IMR-90 (cell line): ENCODE data around the gene WDR90. TPM values are rescaled to one million over a fixed set of nuclear protein-coding genes. Genes with fewer than 3 reads are reported as not detected.

Experiments used
- ATAC-seq: fragments of 200-7000 bp; cut with Tn5 transposase; 2 replicates; pipeline ENCODE4 v1.9.1; 2020; ENCODE audit warnings: low read depth, mild to moderate bottlenecking, moderate library complexity
- BruUV-seq: library from RNA; stranded (reverse); fragments of 400-500 nt; replicated peaks from 2 replicates; lab custom pipeline; 2021; lab: Mats Ljungman, UMichigan
- CTCF ChIA-PET: fragments of 300-600 bp; formaldehyde crosslinking; extraction: SDS; loops from one replicate; lab custom pipeline; 2021; ENCODE audit warnings: antibody characterized with exemption; lab: Yijun Ruan, JAX
- POLR2A ChIA-PET: fragments of 300-600 bp; sonication (Branson Sonifier 250); formaldehyde crosslinking; loops from one replicate; lab custom pipeline; 2022; ENCODE audit warnings: antibody characterized with exemption; ENCODE audit not compliant: unreplicated experiment; lab: Charles Lee
- DNase-seq: peaks from one replicate; pipeline ENCODE4 v3.0.0; 2013
- H2AFZ ChIP-seq: replicated peaks from 2 replicates; pipeline ENCODE3; 2013; ENCODE audit warnings: low read length, mild to moderate bottlenecking; ENCODE audit not compliant: poor library complexity
- H2AK5ac ChIP-seq: 2 replicates; pipeline ENCODE4 v1.6.1; 2013; ENCODE audit warnings: low read depth, low read length, inconsistent platforms
- H2AK9ac ChIP-seq: replicated peaks from 2 replicates; pipeline ENCODE3; 2013; ENCODE audit warnings: mild to moderate bottlenecking, low read depth, low read length, moderate library complexity; ENCODE audit not compliant: poor library complexity
- H2BK120ac ChIP-seq: 2 replicates; pipeline ENCODE4 v1.6.1; 2013; ENCODE audit warnings: low read depth, low read length, inconsistent platforms
- H2BK15ac ChIP-seq: 3 replicates; pipeline ENCODE4 v1.6.1; 2013; ENCODE audit warnings: low read depth, low read length, inconsistent platforms
- H2BK20ac ChIP-seq: 2 replicates; pipeline ENCODE4 v1.6.1; 2013; ENCODE audit warnings: low read depth, mild to moderate bottlenecking, inconsistent platforms, low read length, moderate library complexity
- H2BK5ac ChIP-seq: 2 replicates; pipeline ENCODE4 v1.6.1; 2013; ENCODE audit warnings: mild to moderate bottlenecking, low read depth, low read length, inconsistent platforms; ENCODE audit not compliant: poor library complexity, severe bottlenecking
- H3K14ac ChIP-seq: replicated peaks from 2 replicates; pipeline ENCODE4 v1.6.1; 2013; ENCODE audit warnings: low read depth, low read length, inconsistent platforms
- H3K18ac ChIP-seq: 2 replicates; pipeline ENCODE4 v1.6.1; 2013; ENCODE audit warnings: low read depth, low read length, control low read depth
- H3K23ac ChIP-seq: 2 replicates; pipeline ENCODE4 v1.6.1; 2013; ENCODE audit warnings: low read depth, low read length, inconsistent platforms
- H3K27ac ChIP-seq: 2 replicates; pipeline ENCODE4 v1.5.1; 2013; ENCODE audit warnings: mild to moderate bottlenecking, control low read depth, low read length; ENCODE audit not compliant: insufficient read depth
- H3K27me3 ChIP-seq: 2 replicates; pipeline ENCODE4 v1.6.1; 2013; ENCODE audit warnings: low read length; ENCODE audit not compliant: control insufficient read depth, insufficient read depth
- H3K36me3 ChIP-seq: 2 replicates; pipeline ENCODE4 v1.6.1; 2013; ENCODE audit warnings: low read length, mixed read lengths; ENCODE audit not compliant: control insufficient read depth, insufficient read depth
- H3K4ac ChIP-seq: 2 replicates; pipeline ENCODE4 v1.6.1; 2013; ENCODE audit warnings: low read depth, low read length, inconsistent platforms
- H3K4me1 ChIP-seq: 2 replicates; pipeline ENCODE4 v1.6.1; 2013; ENCODE audit warnings: low read length, mixed read lengths; ENCODE audit not compliant: control insufficient read depth, insufficient read depth
- H3K4me2 ChIP-seq: 2 replicates; pipeline ENCODE4 v1.6.1; 2013; ENCODE audit warnings: low read depth, mild to moderate bottlenecking, control low read depth, low read length, moderate library complexity
- H3K4me3 ChIP-seq: 2 replicates; pipeline ENCODE4 v1.5.1; 2013; ENCODE audit warnings: low read depth, mild to moderate bottlenecking, control low read depth, low read length, moderate library complexity; ENCODE audit not compliant: insufficient read depth
- H3K56ac ChIP-seq: 2 replicates; pipeline ENCODE4 v1.6.1; 2013; ENCODE audit warnings: low read length, inconsistent platforms; ENCODE audit not compliant: insufficient read depth; ENCODE audit errors: extremely low read depth
- H3K79me1 ChIP-seq, 2 experiments: 2 replicates each; pipeline ENCODE4 v1.6.1; 2013; ENCODE audit warnings: low read length in 2 of 2, inconsistent platforms in 1 of 2, low read depth in 1 of 2
- H3K9ac ChIP-seq: 2 replicates; pipeline ENCODE4 v1.6.1; 2013; ENCODE audit warnings: low read depth, low read length, control low read depth
- H3K9me1 ChIP-seq: 2 replicates; pipeline ENCODE4 v1.6.1; 2013; ENCODE audit warnings: low read length, inconsistent platforms; ENCODE audit not compliant: insufficient read depth
- H3K9me3 ChIP-seq: 2 replicates; pipeline ENCODE4 v1.6.1; 2013; ENCODE audit warnings: low read length; ENCODE audit not compliant: control insufficient read depth, insufficient read depth
- H4K20me1 ChIP-seq: 2 replicates; pipeline ENCODE4 v1.6.1; 2013; ENCODE audit warnings: low read length, inconsistent platforms; ENCODE audit not compliant: insufficient read depth
- H4K5ac ChIP-seq: 2 replicates; pipeline ENCODE4 v1.6.1; 2013; ENCODE audit warnings: mild to moderate bottlenecking, low read depth, low read length, control low read depth
- H4K8ac ChIP-seq, 2 experiments: 2 replicates each; pipeline ENCODE4 v1.6.1; 2013; ENCODE audit warnings: low read depth in 2 of 2, low read length in 2 of 2, control low read depth in 1 of 2, inconsistent platforms in 1 of 2
- H4K91ac ChIP-seq: 2 replicates; pipeline ENCODE4 v1.6.1; 2013; ENCODE audit warnings: low read depth, low read length, inconsistent platforms; ENCODE audit not compliant: insufficient read depth
- CTCF ChIP-seq: conservative IDR thresholded peaks from 2 replicates; pipeline ENCODE4 v1.5.1; 2012; ENCODE audit warnings: mild to moderate bottlenecking, low read depth, low read length, improper control_type of control experiment
- FOS ChIP-seq: fragments of 150-350 bp; IDR thresholded peaks from 2 replicates; pipeline ENCODE4 v1.6.1; 2016; ENCODE audit warnings: low read depth, low read length
- NFE2L2 ChIP-seq: fragments of 150-350 bp; IDR thresholded peaks from 2 replicates; pipeline ENCODE4 v1.6.1; 2016; ENCODE audit warnings: low read depth, mild to moderate bottlenecking, low read length
- RAD21 ChIP-seq: IDR thresholded peaks from 2 replicates; pipeline ENCODE4 v1.6.1; 2012; ENCODE audit warnings: low read length, improper control_type of control experiment
- WGBS, 2 experiments: methylation state at CpG; one replicate each; pipeline versions ENCODE4 v1.1.5 to v1.1.7; 2013; ENCODE audit warnings: missing lambda C conversion rate in 2 of 2; ENCODE audit not compliant: insufficient read length in 1 of 2; ENCODE audit errors: extremely low coverage in 2 of 2; 5-methylcytosine and 5-hydroxymethylcytosine counted together
- dilution Hi-C: fragments of 300-500 bp; cut with HindIII; formaldehyde crosslinking; loops from one replicate; pipeline ENCODE4 v1.14.3; 2018; ENCODE audit warnings: low sequenced_read_pairs; ENCODE audit not compliant: unreplicated experiment
- in situ Hi-C: fragments of 300-500 bp; cut with MboI; formaldehyde crosslinking; loops from 3 replicates; pipeline ENCODE4 v1.14.3; 2019; ENCODE audit warnings: low sequenced_read_pairs, inconsistent platforms, mixed read lengths
- intact Hi-C: fragments of 100-400 bp; cut with micrococcal nuclease; formaldehyde crosslinking; loops from 2 replicates; pipeline ENCODE4 v1.10.0; 2022
- polyA plus RNA-seq, 3 experiments: library from polyadenylated mRNA; depleted of rRNA; stranded (reverse); fragments of >200 nt; gene quantifications; 2 replicates each; pipeline ENCODE4 v1.2.3, GENCODE V29; 2012; ENCODE audit warnings: low replicate concordance in 1 of 3
- total RNA-seq: library from RNA; depleted of rRNA; stranded (reverse); fragments of >200 nt; gene quantifications from 2 replicates; pipeline ENCODE4 v1.2.3, GENCODE V29; 2012

Gene WDR90
- total and polyA plus RNA-seq, 2 of the 4 experiments (the other 2 are of a cell fraction): 1.4 to 18.7 TPM

DNA sequence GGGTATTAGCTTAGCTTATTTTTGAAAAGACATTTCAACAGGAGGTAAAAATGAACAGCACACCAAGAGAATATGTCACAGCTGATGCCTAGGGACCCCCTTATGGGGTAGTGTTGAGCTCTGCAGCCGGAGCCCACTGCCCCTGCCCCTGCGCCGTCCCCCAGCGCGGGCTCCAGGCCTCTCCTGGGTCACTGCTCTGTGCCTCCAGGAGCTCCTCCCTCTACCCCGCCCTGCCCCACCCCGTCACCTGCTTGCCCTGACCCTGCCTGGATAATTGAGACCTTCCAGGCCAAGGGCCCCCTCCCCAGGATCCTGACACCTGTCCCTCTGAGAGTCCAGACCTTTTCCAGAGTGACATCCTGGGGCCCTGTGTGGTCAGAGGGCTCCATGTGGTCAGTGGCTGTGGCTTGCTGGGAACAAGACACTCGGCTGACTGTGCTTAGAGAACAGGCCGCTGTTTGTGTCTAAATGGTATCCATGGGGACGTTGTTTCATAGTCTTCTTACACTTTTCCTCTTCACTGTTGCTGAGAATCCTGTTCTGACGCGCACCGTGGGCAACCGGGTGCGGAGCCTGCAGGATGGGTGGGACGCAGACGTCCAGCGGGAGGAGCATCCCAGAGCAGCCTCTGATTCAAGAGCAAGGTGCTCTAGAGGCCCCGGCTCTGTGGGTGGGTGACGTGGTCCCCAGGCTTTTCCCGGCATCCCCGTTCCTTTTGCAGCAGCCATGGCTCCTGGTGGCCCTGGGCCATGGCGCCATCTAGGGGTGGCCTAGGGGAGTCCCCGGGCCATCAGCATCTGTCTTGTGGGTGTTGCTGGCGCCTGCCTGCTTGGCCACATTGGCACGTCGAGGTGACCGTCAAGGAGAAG is 38.4 kb upstream of the WDR90 start:
- no peak overlapping the region for H3K9ac ChIP-seq
- H3K9me3 ChIP-seq: no peaks in the 10 kb centered on the region
- no peaks in the 10 kb centered on the region for H3K4me1 ChIP-seq
- ChIA-PET POLR2A (no interaction called here), CTCF (no interaction called here)
- no peak overlapping the region for H3K27ac ChIP-seq
- ATAC-seq (no peak), DNase-seq (no peak)
- H4K5ac ChIP-seq: no peak overlapping the region
- H3K18ac ChIP-seq: no peak overlapping the region
- H3K27me3 ChIP-seq: no peaks in the 10 kb centered on the region
- H2AK5ac ChIP-seq: no peak overlapping the region
- in situ Hi-C loops (no loop called here), dilution Hi-C loops (no loop called here), intact Hi-C loops (no loop called here)
- H3K56ac ChIP-seq: no peak overlapping the region
- H3K4me3 ChIP-seq: no peak overlapping the region
- peaks cover 9 to 37% of the 10 kb centered on the region in 2 experiments for H3K79me1 ChIP-seq
- H2AFZ ChIP-seq: no peak overlapping the region
- no peak overlapping the region for H2AK9ac ChIP-seq
- H2BK120ac ChIP-seq: no peak overlapping the region
- no TSS peak for BruUV-seq
- H3K4ac ChIP-seq: no peak overlapping the region
- H3K9me1 ChIP-seq: peaks cover 6% of the 10 kb centered on the region; the same call in 1 of the 2 replicates
- H3K4me2 ChIP-seq: no peak overlapping the region
- H3K36me3 ChIP-seq: peaks cover 5% of the 10 kb centered on the region; the same call in 1 of the 2 replicates
- H4K20me1 ChIP-seq: peaks cover 16% of the 10 kb centered on the region
- H2BK5ac ChIP-seq: no peak overlapping the region
- H3K23ac ChIP-seq: no peak overlapping the region; the same call in 1 of the 2 replicates
- H3K14ac ChIP-seq: no peak overlapping the region
- H4K8ac ChIP-seq: no peak overlapping the region
- WGBS, 2 experiments: 79% methylated on average over 9 of the region's 28 CpGs; no CpG with 5 or more reads in 1 of the 2 experiments
- no peak overlapping the region for H4K91ac ChIP-seq
- H2BK15ac ChIP-seq: no peak overlapping the region
- TF ChIP-seq FOS (no peak), RAD21 (peak; percentile 41), CTCF (peak; percentile 44), NFE2L2 (no peak)
- no peak overlapping the region for H2BK20ac ChIP-seq
